Ishikawa (cell line): Measurements from ENCODE around the gene CPD.
A peak's percentile ranks its signal among the peaks of the same experiment; 100 is the strongest.

ENCODE experiments used
- CEBPB ChIP-seq: IDR thresholded peaks from 2 replicates; pipeline ENCODE4 v1.6.1; 2012
- CREB1 ChIP-seq: IDR thresholded peaks from 2 replicates; pipeline ENCODE4 v1.6.1; 2012; ENCODE audit warnings: low read depth
- EGR1 ChIP-seq: IDR thresholded peaks from 2 replicates; pipeline ENCODE4 v1.6.1; 2012
- EP300 ChIP-seq: IDR thresholded peaks from 2 replicates; pipeline ENCODE4 v1.6.1; 2012; ENCODE audit warnings: borderline replicate concordance
- FOXM1 ChIP-seq: IDR thresholded peaks from 2 replicates; pipeline ENCODE4 v1.6.1; 2012; ENCODE audit warnings: low read depth, borderline replicate concordance
- MAX ChIP-seq: IDR thresholded peaks from 2 replicates; pipeline ENCODE4 v1.6.1; 2012
- NFIC ChIP-seq: IDR thresholded peaks from 2 replicates; pipeline ENCODE4 v1.6.1; 2012
- RAD21 ChIP-seq: IDR thresholded peaks from 2 replicates; pipeline ENCODE4 v1.6.1; 2012; ENCODE audit warnings: low read depth
- REST ChIP-seq: IDR thresholded peaks from 2 replicates; pipeline ENCODE4 v1.6.1; 2012; ENCODE audit warnings: low read depth, mild to moderate bottlenecking
- TAF1 ChIP-seq: IDR thresholded peaks from 2 replicates; pipeline ENCODE4 v1.6.1; 2012; ENCODE audit warnings: low read depth, mild to moderate bottlenecking
- TCF12 ChIP-seq: IDR thresholded peaks from 2 replicates; pipeline ENCODE4 v1.6.1; 2012; ENCODE audit warnings: low read depth
- TEAD4 ChIP-seq: IDR thresholded peaks from 2 replicates; pipeline ENCODE4 v1.6.1; 2012
- USF1 ChIP-seq: IDR thresholded peaks from 2 replicates; pipeline ENCODE4 v1.6.1; 2012
- YY1 ChIP-seq: IDR thresholded peaks from 2 replicates; pipeline ENCODE4 v1.6.1; 2012; ENCODE audit warnings: low read depth
- ZBTB7A ChIP-seq: IDR thresholded peaks from 2 replicates; pipeline ENCODE4 v1.6.1; 2012; ENCODE audit warnings: low read depth

Gene CPD

GRCh38 chr17:30477774-30478115 lies 99.0 kb downstream of the CPD start:
- no peak for TF ChIP-seq NFIC
- TF ChIP-seq RAD21 = no peak
- TF ChIP-seq MAX = no peak
- no peak for TF ChIP-seq USF1
- no peak for TF ChIP-seq TEAD4

GRCh38 chr17:30482555-30482954 lies 103.8 kb downstream of the CPD start:
- no peak for TF ChIP-seq USF1
- TF ChIP-seq REST = no peak

GRCh38 chr17:30483159-30483558 lies 104.4 kb downstream of the CPD start:
- no peak for TF ChIP-seq RAD21
- TF ChIP-seq CREB1 = no peak
- no peak for TF ChIP-seq FOXM1
- TF ChIP-seq EGR1 = no peak
- TF ChIP-seq MAX = no peak
- no peak for TF ChIP-seq ZBTB7A
- TF ChIP-seq YY1 = no peak
- TF ChIP-seq EP300 = no peak
- no peak for TF ChIP-seq NFIC

- peak; percentile 39; the same call in 1 of the 2 replicates for TF ChIP-seq NFIC
- no peak for TF ChIP-seq MAX
- no peak for TF ChIP-seq CREB1
- TF ChIP-seq FOXM1 = no peak
Measured at GRCh38 chr17:30493780-30494179, 115.1 kb downstream of the CPD start.

GRCh38 chr17:30495586-30495985 lies 116.9 kb downstream of the CPD start:
- TF ChIP-seq EGR1 = no peak
- TF ChIP-seq TEAD4 = no peak
- no peak for TF ChIP-seq FOXM1
- no peak for TF ChIP-seq TAF1
- no peak for TF ChIP-seq CEBPB
- TF ChIP-seq NFIC = peak; percentile 19; the same call in 1 of the 2 replicates
- TF ChIP-seq CREB1 = no peak
- TF ChIP-seq ZBTB7A = no peak

GRCh38 chr17:30503558-30503957 lies 124.8 kb downstream of the CPD start:
- TF ChIP-seq CEBPB (no peak), MAX (no peak), NFIC (no peak), REST (no peak), TEAD4 (no peak), EP300 (no peak), EGR1 (no peak), RAD21 (no peak), TAF1 (no peak), TCF12 (no peak), FOXM1 (no peak), CREB1 (no peak), USF1 (no peak), YY1 (no peak), ZBTB7A (no peak)
